ENCODE data around the gene ABITRAM. TPM values are rescaled to one million over a fixed set of nuclear protein-coding genes. Genes with fewer than 3 reads are reported as not detected.

ABITRAM gene
- total and polyA plus RNA-seq, 2 experiments from 2014 or later: 10.1 to 11.5 TPM

DNA sequence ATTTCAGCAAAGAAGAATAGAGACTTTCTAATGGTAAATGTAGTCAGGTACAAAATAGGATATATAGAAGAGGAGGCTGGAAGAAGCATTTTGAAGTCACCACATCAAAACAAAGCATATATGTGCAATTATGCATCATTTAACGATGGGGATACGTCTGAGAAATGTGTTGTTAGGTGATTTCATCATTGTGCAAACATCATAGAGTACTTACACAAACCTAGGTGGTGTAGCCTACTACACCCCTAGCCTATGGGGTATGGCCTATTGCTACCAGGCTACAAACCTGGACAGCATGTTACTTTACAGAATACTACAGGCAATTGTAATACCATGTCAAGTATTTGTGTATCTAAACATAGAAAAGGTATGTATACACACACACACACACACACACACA is 28.7 kb upstream of the ABITRAM start:
- no peak for ATAC-seq
- Mint-ChIP-seq H3K4me3 (no peak overlapping the region), H3K36me3 (ENCODE audit: low read depth) (peaks cover 51% of the 10 kb centered on the region), H3K4me1 (no peaks in the 10 kb centered on the region), H3K9me3 (no peaks in the 10 kb centered on the region), H3K27ac (no peak overlapping the region), H3K27me3 (ENCODE audit: insufficient read depth, low read depth, poor library complexity) (no peaks in the 10 kb centered on the region)
- Histone ChIP-seq H3K9me2 (ENCODE audit: insufficient read depth) (no peaks in the 10 kb centered on the region), H3K79me2 (replicated peaks; ENCODE audit: insufficient read depth) (no peaks in the 10 kb centered on the region), H3K27me3 (ENCODE audit: insufficient read depth) (no peaks in the 10 kb centered on the region), H3K4me1 (ENCODE audit: insufficient read depth) (no peaks in the 10 kb centered on the region), H3K36me3 (ENCODE audit: insufficient read depth) (peaks cover 17% of the 10 kb centered on the region), H3F3A (replicated peaks; ENCODE audit: low read depth) (no peaks in the 10 kb centered on the region), H3K27ac (ENCODE audit: low read depth) (no peak overlapping the region), H4K20me1 (replicated peaks; ENCODE audit: insufficient read depth) (no peaks in the 10 kb centered on the region; the same call in 1 of the 2 replicates), H3K4me3 (no peak overlapping the region), H3K4me2 (no peak overlapping the region), H2AFZ (no peak overlapping the region)
- no peak for DNase-seq (ENCODE audit: low spot score)
- TF ChIP-seq ZNF331 (CRISPR knock-in tag; IDR thresholded peaks at IDR 0.05; ENCODE audit: low read depth) (no peak), STAT1 (IDR thresholded peaks at IDR 0.05; ENCODE audit: unreplicated experiment) (no peak), POLR2AphosphoS5 (IDR thresholded peaks at IDR 0.05; ENCODE audit: low read depth) (no peak), EZH2 (IDR thresholded peaks at IDR 0.05; ENCODE audit: low read depth, unreplicated experiment) (no peak), ZNF462 (CRISPR knock-in tag; IDR thresholded peaks at IDR 0.05) (no peak), NANOG (IDR thresholded peaks at IDR 0.05; ENCODE audit: borderline replicate concordance) (no peak), EZH2phosphoT487 (IDR thresholded peaks at IDR 0.05; ENCODE audit: unreplicated experiment) (no peak), REST (IDR thresholded peaks at IDR 0.05; ENCODE audit: unreplicated experiment) (no peak), CREB1 (CRISPR knock-in tag; IDR thresholded peaks at IDR 0.05; ENCODE audit: low read depth) (no peak), ZNF114 (CRISPR knock-in tag; IDR thresholded peaks at IDR 0.05) (no peak), JUNB (IDR thresholded peaks at IDR 0.05; ENCODE audit: unreplicated experiment) (no peak)
- TF ChIP-seq, protein P1, sequence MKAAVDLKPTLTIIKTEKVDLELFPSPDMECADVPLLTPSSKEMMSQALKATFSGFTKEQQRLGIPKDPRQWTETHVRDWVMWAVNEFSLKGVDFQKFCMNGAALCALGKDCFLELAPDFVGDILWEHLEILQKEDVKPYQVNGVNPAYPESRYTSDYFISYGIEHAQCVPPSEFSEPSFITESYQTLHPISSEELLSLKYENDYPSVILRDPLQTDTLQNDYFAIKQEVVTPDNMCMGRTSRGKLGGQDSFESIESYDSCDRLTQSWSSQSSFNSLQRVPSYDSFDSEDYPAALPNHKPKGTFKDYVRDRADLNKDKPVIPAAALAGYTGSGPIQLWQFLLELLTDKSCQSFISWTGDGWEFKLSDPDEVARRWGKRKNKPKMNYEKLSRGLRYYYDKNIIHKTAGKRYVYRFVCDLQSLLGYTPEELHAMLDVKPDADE (IDR thresholded peaks at IDR 0.05): no peak
- TF ChIP-seq, protein P2, sequence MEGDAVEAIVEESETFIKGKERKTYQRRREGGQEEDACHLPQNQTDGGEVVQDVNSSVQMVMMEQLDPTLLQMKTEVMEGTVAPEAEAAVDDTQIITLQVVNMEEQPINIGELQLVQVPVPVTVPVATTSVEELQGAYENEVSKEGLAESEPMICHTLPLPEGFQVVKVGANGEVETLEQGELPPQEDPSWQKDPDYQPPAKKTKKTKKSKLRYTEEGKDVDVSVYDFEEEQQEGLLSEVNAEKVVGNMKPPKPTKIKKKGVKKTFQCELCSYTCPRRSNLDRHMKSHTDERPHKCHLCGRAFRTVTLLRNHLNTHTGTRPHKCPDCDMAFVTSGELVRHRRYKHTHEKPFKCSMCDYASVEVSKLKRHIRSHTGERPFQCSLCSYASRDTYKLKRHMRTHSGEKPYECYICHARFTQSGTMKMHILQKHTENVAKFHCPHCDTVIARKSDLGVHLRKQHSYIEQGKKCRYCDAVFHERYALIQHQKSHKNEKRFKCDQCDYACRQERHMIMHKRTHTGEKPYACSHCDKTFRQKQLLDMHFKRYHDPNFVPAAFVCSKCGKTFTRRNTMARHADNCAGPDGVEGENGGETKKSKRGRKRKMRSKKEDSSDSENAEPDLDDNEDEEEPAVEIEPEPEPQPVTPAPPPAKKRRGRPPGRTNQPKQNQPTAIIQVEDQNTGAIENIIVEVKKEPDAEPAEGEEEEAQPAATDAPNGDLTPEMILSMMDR (conservative IDR thresholded peaks at IDR 0.05; ENCODE audit: low read depth in 2 of 2): no peak
